ENCODE results near the gene SERAC1. TPM values are rescaled to one million over a fixed set of nuclear protein-coding genes. Genes with fewer than 3 reads are reported as not detected.
A peak's percentile ranks its signal among the peaks of the same experiment; 100 is the strongest.
"Not testable (repeated sequence)": the region's sequence is repeated elsewhere in the genome, so short reads cannot be mapped to it uniquely, and the experiment has no call there.

Gene SERAC1
- total RNA-seq, 1 donor from 2014 or later, result 3.8 TPM

- ATAC-seq, result no peak
- DNase-seq (ENCODE audit: low spot score), result no peak
Measured at GRCh38 chr6:158175111-158175510, 7.0 kb upstream of the SERAC1 start.

DNA sequence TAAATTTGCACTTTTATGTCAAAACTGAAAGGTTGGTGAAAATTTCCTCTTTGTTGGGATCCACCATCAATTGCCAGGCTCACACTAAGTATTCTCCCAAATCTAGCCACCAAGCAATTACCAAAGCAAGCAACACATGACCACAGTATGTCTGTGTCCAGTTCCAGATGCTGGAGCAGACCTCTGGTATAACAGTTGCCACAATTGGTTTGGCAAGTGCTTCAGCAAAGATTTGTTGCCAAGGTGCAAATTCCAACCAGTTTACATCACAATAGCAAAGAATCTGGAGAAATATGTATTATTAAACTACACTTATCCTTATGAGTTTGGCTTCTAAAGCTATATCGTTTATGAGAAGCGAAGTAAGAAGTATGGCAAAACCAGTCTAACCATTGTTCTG, 6.5 kb upstream of the SERAC1 start:
- peak; percentile 90 for ATAC-seq
- no peak for DNase-seq (ENCODE audit: low spot score)

- DNase-seq (ENCODE audit: low spot score) (no peak), ATAC-seq (no peak)
Measured at GRCh38 chr6:158174024-158174423, 6.0 kb upstream of the SERAC1 start.

DNA sequence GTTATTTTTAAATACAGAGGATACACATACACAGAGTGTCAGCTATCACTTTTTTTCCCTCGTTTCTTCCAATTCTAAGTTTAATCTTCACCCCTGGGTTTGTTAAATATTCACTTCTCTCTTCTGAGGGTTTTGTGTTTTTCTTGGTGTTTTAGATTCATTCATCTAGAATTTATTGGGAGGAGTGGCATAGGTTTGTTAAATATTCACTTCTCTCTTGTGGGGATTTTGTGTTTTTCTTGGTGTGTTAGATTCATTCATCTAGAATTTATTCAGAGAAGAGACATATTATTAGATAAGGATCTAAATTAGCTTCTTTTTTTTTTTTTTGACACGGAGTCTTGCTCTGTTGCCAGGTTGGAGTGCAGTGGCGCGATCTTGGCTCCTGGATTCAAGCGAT, 3.9 kb upstream of the SERAC1 start:
- no peak for ATAC-seq

GRCh38 chr6:158170656-158171081, 2.6 kb upstream of the SERAC1 start:
- DNase-seq (ENCODE audit: low spot score), result no peak
- ATAC-seq, result no peak

More for the DNA sequence above, 3.9 kb upstream of the SERAC1 start:
- DNase-seq (ENCODE audit: low spot score), result no peak

DNA sequence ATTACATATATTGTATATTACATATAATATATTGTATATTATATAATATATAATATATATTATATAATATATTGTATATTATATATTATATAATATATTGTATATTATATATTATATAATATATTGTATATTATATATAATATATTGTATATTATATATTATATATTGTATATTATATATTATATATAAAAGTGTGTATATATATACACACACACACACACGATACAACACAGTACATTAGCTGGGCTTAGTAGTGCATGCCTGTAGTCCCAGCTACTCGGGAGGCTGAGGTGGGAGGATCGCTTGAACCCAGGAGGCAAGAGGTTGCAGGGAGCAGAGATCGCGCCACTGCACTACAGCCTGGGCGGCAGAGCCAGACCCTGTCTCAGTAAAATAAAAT, 1.6 kb upstream of the SERAC1 start:
- ATAC-seq; DNase-seq (ENCODE audit: low spot score): not testable (repeated sequence)

DNA sequence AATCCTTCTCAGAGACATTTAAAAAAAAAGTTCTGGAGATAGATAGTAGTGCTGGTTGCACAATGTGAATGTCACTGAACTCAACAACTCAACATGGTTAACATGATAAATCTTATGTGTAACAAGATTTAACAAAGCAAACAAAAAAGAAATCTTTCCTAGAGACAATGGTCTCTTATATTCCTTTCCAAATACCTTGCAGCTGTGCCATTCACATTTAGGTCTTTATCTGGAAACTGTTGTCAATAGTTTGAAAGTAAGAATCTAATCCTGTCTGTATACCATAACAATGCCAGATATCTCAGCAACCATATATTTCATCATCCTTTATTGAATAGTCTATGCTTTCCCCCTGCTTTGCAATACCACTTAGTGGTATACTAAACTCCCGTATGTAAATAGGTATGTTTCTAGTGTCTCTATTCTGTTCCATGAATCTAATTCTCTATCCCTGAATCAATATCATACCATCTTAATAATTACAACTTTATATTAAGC, 2.1 kb downstream of the SERAC1 start:
- DNase-seq (ENCODE audit: low spot score), result no peak
- no peak for ATAC-seq

- no peak for DNase-seq (ENCODE audit: low spot score)
- no peak for ATAC-seq
Measured at GRCh38 chr6:158164579-158165170, 3.4 kb downstream of the SERAC1 start.

- DNase-seq (ENCODE audit: low spot score) (no peak), ATAC-seq (no peak)
Measured at GRCh38 chr6:158161566-158162254, 6.4 kb downstream of the SERAC1 start.

DNA sequence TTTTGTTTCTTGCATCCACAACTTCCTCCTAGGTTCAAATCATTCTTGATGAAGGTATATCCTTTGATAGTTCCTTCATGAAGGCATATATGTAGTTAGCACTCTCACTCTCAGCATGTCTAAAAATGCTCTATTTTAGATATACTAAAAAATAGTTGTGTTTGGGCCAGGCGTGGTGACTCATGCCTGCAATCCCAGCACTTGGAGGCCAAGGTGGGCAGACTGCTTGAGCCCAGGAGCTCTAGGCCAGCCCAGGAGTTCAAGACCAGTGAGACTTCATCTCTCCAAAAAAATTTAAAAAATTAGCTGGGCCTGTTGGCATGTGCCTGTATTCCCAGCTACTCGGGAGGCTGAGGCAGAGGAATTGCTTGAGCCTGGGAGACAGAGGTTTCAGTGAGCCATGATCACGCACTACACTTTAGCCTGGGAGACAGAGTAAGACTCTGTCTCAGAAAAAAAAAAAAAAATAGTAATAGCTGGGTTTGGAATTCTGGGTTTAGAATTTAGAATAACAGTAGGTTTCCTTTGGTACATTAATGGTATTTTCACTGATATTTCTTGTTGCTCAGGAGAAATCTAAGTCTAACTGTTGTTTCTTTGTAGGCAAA, 7.0 kb downstream of the SERAC1 start:
- no peak for DNase-seq (ENCODE audit: low spot score)
- no peak for ATAC-seq

GRCh38 chr6:158158748-158159147, 9.3 kb downstream of the SERAC1 start:
- no peak for DNase-seq (ENCODE audit: low spot score)
- ATAC-seq, result no peak

GRCh38 chr6:158158123-158158522, 9.9 kb downstream of the SERAC1 start:
- no peak for DNase-seq (ENCODE audit: low spot score)
- no peak for ATAC-seq

- DNase-seq (ENCODE audit: low spot score) (no peak), ATAC-seq (no peak)
Measured at GRCh38 chr6:158157064-158157764, 10.8 kb downstream of the SERAC1 start.

GRCh38 chr6:158154816-158155215, 13.2 kb downstream of the SERAC1 start:
- DNase-seq (ENCODE audit: low spot score), result no peak
- ATAC-seq, result no peak

GRCh38 chr6:158153576-158153975, 14.5 kb downstream of the SERAC1 start:
- ATAC-seq, result peak; percentile 88

DNA sequence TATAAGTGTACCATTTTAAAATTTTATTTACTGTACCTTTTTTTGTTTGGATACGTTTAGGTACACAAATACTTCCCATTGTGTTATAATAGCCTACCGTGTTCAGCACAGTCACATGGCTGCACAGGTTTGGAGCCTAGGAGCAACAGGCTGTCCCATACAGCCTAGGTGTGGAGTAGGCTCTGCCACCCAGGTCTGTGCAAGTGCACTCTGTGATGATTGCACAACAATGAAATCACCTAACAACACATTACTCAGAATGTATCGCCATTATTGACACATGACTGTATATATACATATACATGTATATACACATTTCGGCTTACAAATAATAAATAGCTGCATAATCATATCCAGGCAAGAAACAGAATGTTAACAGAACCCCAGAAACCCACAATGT, 15.4 kb downstream of the SERAC1 start:
- DNase-seq (ENCODE audit: low spot score) (no peak), ATAC-seq (peak; percentile 51)

More at GRCh38 chr6:158153576-158153975, 14.5 kb downstream of the SERAC1 start:
- DNase-seq (ENCODE audit: low spot score), result no peak

DNA sequence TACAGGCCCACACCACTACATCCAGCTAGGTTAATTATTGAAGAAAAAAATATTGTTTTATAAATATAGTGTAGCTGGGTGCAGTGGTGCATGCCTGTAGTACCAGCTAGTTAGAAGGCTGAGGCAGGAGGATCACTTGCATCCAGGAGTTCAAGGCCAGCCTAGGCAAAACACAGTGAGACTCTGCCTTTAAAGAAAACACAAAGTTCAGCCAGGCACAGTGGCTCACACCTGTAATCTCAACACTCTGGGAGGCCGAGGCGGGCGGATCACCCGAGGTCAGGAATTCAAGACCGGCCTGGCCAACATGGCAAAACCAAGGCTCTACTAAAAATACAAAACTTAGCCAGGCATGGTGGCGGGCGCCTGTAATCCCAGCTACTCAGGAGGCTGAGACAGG, 16.0 kb downstream of the SERAC1 start:
- not testable (repeated sequence) for ATAC-seq; DNase-seq (ENCODE audit: low spot score)

DNA sequence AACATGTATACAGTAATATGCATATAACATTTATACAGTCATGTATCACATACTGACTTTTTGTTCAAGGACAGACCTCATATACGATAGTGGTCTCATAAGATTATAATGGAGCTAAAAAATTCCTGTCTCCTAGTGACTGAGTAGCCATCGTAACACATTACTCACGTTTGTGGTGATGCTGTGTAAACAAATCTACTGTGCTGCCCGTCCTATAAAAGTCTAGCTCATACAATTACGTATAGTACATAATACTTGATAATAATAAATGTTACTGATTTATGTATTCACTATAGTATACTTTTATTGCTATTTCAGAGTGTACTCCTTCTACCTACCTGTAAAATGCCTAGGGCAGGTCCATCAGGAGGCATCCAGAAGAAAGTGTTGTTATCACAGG, 17.4 kb downstream of the SERAC1 start:
- DNase-seq (ENCODE audit: low spot score) (no peak), ATAC-seq (no peak)

DNA sequence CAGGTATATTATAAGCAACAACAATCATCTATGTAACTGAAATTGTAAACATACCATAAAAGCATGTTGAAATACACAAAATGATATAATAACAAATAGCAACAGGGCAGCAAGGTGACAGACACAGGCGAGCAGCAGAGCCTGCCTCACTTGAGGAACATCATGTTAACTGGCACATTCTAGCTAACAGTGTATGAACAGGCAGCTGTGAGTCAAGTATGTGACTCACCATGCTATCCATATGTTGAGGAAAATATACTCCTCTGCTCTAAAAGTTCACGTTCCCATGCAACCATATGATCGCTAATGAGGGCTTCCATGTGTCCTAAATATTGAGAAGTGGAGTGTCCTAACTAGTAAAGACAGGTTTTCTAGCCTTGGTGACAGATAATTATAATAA, 18.4 kb downstream of the SERAC1 start:
- no peak for ATAC-seq

GRCh38 chr6:158143700-158144099, 24.4 kb downstream of the SERAC1 start:
- no peak for DNase-seq (ENCODE audit: low spot score)

More for the DNA sequence above, 18.4 kb downstream of the SERAC1 start:
- DNase-seq (ENCODE audit: low spot score), result no peak

GRCh38 chr6:158142789-158143188, 25.3 kb downstream of the SERAC1 start:
- DNase-seq (ENCODE audit: low spot score), result peak; percentile 82
- ATAC-seq, result peak; percentile 97

More at GRCh38 chr6:158143700-158144099, 24.4 kb downstream of the SERAC1 start:
- ATAC-seq, result peak; percentile 66
